GM23338 (cell line): ENCODE data around the gene UNC5C. TPM values are rescaled to one million over a fixed set of nuclear protein-coding genes. Genes with fewer than 3 reads are reported as not detected.

Experiments
- ATAC-seq: fragments of 200-7000 bp; cut with Tn5 transposase; 3 replicates; pipeline ENCODE4 v1.9.1; 2020
- DNase-seq: peaks from one replicate; pipeline ENCODE4 v3.0.0-alpha.2; 2015; ENCODE audit warnings: low spot score
- H2AFZ ChIP-seq: fragments of 200-600 bp; sonication (generic); 2 replicates; pipeline ENCODE4 v1.8.0; 2016; ENCODE audit warnings: antibody characterized with exemption, mild to moderate bottlenecking, moderate library complexity
- H3F3A ChIP-seq: fragments of 200-600 bp; sonication (generic); replicated peaks from 2 replicates; pipeline ENCODE4 v1.8.0; 2017; ENCODE audit warnings: antibody characterized with exemption, mixed run types, low read depth
- H3K27ac ChIP-seq: fragments of 200-600 bp; sonication (generic); 2 replicates; pipeline ENCODE4 v1.6.1; 2016; ENCODE audit warnings: low read depth
- H3K27me3 ChIP-seq: fragments of 200-600 bp; sonication (generic); 2 replicates; pipeline ENCODE4 v1.8.0; 2016; ENCODE audit warnings: mild to moderate bottlenecking, mixed run types, moderate library complexity; ENCODE audit not compliant: insufficient read depth
- H3K36me3 ChIP-seq: fragments of 200-600 bp; sonication (generic); 2 replicates; pipeline ENCODE4 v1.8.0; 2016; ENCODE audit warnings: mild to moderate bottlenecking; ENCODE audit not compliant: insufficient read depth
- H3K4me1 ChIP-seq: fragments of 200-600 bp; sonication (generic); 2 replicates; pipeline ENCODE4 v1.8.0; 2016; ENCODE audit warnings: mild to moderate bottlenecking, moderate library complexity; ENCODE audit not compliant: insufficient read depth
- H3K4me2 ChIP-seq: fragments of 200-600 bp; sonication (generic); 2 replicates; pipeline ENCODE4 v1.7.1; 2017; ENCODE audit warnings: mixed run types
- H3K4me3 ChIP-seq: fragments of 200-600 bp; sonication (generic); 2 replicates; pipeline ENCODE4 v1.6.1; 2016; ENCODE audit warnings: mixed run types
- H3K79me2 ChIP-seq: fragments of 200-600 bp; sonication (generic); replicated peaks from 2 replicates; pipeline ENCODE4 v1.8.0; 2017; ENCODE audit warnings: mild to moderate bottlenecking; ENCODE audit not compliant: insufficient read depth
- H3K9me2 ChIP-seq: fragments of 200-600 bp; sonication (generic); 2 replicates; pipeline ENCODE4 v1.8.0; 2017; ENCODE audit not compliant: insufficient read depth
- H4K20me1 ChIP-seq: fragments of 200-600 bp; sonication (generic); replicated peaks from 2 replicates; pipeline ENCODE4 v1.8.0; 2017; ENCODE audit warnings: mild to moderate bottlenecking; ENCODE audit not compliant: insufficient read depth
- H3K27ac Mint-ChIP-seq: 2 replicates; pipeline ENCODE4 v1.8.0; 2020; ENCODE audit warnings: inconsistent platforms, mild to moderate bottlenecking, moderate library complexity, mixed read lengths
- H3K27me3 Mint-ChIP-seq: 3 replicates; pipeline ENCODE4 v1.8.0; 2022; ENCODE audit warnings: low read depth, mild to moderate bottlenecking, moderate library complexity, mixed read lengths, inconsistent platforms; ENCODE audit not compliant: insufficient read depth, poor library complexity
- H3K36me3 Mint-ChIP-seq: 3 replicates; pipeline ENCODE4 v1.8.0; 2021; ENCODE audit warnings: low read depth, mild to moderate bottlenecking, inconsistent platforms, moderate library complexity, mixed read lengths
- H3K4me1 Mint-ChIP-seq: 3 replicates; pipeline ENCODE4 v1.8.0; 2020; ENCODE audit warnings: mild to moderate bottlenecking, inconsistent platforms, mixed read lengths
- H3K4me3 Mint-ChIP-seq: 3 replicates; pipeline ENCODE4 v1.8.0; 2021; ENCODE audit warnings: moderate library complexity, mild to moderate bottlenecking, inconsistent platforms, mixed read lengths
- H3K9me3 Mint-ChIP-seq: 3 replicates; pipeline ENCODE4 v1.8.0; 2020; ENCODE audit warnings: moderate library complexity, mild to moderate bottlenecking, inconsistent platforms, mixed read lengths
- CREB1 ChIP-seq: fragments of 250-450 bp; sonication (Bioruptor Pico); IDR thresholded peaks from 2 replicates; pipeline ENCODE4 v1.5.0; 2020; ENCODE audit warnings: low read depth, mild to moderate bottlenecking, moderate library complexity
- CTCF ChIP-seq, 2 experiments: fragments of 200-600 bp in 1 of 2; sonication (generic) in 1 of 2; conservative IDR thresholded peaks; 2 replicates each; pipeline versions ENCODE4 v1.5.1 to v1.6.1; 2016 to 2017; ENCODE audit warnings: antibody characterized with exemption in 2 of 2, low read depth in 2 of 2, mild to moderate bottlenecking in 2 of 2, moderate library complexity in 1 of 2
- ETS1 ChIP-seq: IDR thresholded peaks from 2 replicates; pipeline ENCODE4 v1.6.1; 2016; ENCODE audit warnings: antibody characterized with exemption
- EZH2 ChIP-seq: fragments of 200-600 bp; sonication (generic); IDR thresholded peaks from one replicate; pipeline ENCODE4 v1.8.0; 2017; ENCODE audit warnings: antibody characterized with exemption, mild to moderate bottlenecking, low read depth; ENCODE audit not compliant: unreplicated experiment
- EZH2phosphoT487 ChIP-seq: fragments of 200-600 bp; sonication (generic); IDR thresholded peaks from one replicate; pipeline ENCODE4 v1.8.1; 2018; ENCODE audit warnings: antibody characterized with exemption; ENCODE audit not compliant: unreplicated experiment
- JUNB ChIP-seq: IDR thresholded peaks from one replicate; pipeline ENCODE4 v1.6.1; 2016; ENCODE audit warnings: antibody characterized with exemption; ENCODE audit not compliant: unreplicated experiment
- NANOG ChIP-seq: IDR thresholded peaks from 2 replicates; pipeline ENCODE4 v1.6.1; 2016; ENCODE audit warnings: antibody characterized with exemption, borderline replicate concordance
- POLR2AphosphoS5 ChIP-seq: IDR thresholded peaks from 2 replicates; pipeline ENCODE4 v1.6.1; 2016; ENCODE audit warnings: antibody characterized with exemption, low read depth
- STAT1 ChIP-seq: IDR thresholded peaks from one replicate; pipeline ENCODE4 v1.6.1; 2016; ENCODE audit warnings: antibody characterized with exemption; ENCODE audit not compliant: unreplicated experiment
- ZNF114 ChIP-seq: fragments of 250-450 bp; sonication (Bioruptor Pico); IDR thresholded peaks from 2 replicates; pipeline ENCODE4 v1.5.0; 2020; ENCODE audit warnings: mild to moderate bottlenecking, moderate library complexity
- ZNF331 ChIP-seq: fragments of 250-450 bp; sonication (Bioruptor Pico); IDR thresholded peaks from 2 replicates; pipeline ENCODE4 v1.5.0; 2020; ENCODE audit warnings: low read depth, mild to moderate bottlenecking, moderate library complexity
- ZNF462 ChIP-seq: fragments of 250-450 bp; sonication (Bioruptor Pico); IDR thresholded peaks from 2 replicates; pipeline ENCODE4 v1.5.0; 2020; ENCODE audit warnings: mild to moderate bottlenecking, moderate library complexity
- polyA plus RNA-seq: library from polyadenylated mRNA; unstranded; fragments of >200 nt; fragmentation: Nextera tagmentation; extraction: Ambion mirVana; gene quantifications from 2 replicates; pipeline ENCODE4 v1.2.1, GENCODE V29; 2016
- total RNA-seq: library from RNA; depleted of rRNA; stranded (reverse); fragments of >200 nt; shearing (Covaris generic); gene quantifications from 2 replicates; pipeline ENCODE4 v1.2.3, GENCODE V29; 2014
- TF ChIP-seq, protein P1 (sequence below): IDR thresholded peaks from one replicate; pipeline ENCODE4 v1.6.1; 2018; ENCODE audit warnings: antibody characterized with exemption; ENCODE audit not compliant: unreplicated experiment

Gene UNC5C
- total and polyA plus RNA-seq, 2 experiments from 2014 or later, result 0.08 to 0.21 TPM

DNA sequence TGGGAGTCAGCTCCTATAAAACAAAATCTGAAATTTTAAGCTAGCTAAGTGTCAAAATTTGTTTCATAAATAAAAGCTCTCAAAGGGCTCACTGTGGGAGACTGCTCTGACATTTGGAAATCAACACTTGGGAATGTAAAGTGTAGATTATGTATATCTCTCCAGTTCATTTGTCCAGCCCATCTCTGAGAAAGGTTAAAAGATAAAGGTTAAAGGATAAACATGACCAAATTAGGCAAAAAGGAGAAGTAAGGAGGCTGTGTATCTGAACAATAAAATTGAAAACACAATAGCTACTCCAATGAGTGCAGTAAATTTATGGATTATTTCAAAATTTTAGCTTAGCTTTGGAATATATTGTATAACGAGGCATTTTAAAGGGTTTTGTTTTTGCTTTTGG is 304.9 kb downstream of the UNC5C start:
- 0 out of 2 replicates have a peak, but pooled peaks cover 6% of the 10 kb centered on the region for H3K4me1 ChIP-seq

More for the DNA sequence above, 304.9 kb downstream of the UNC5C start:
- Histone ChIP-seq H3K4me2 (no peak overlapping the region), H3K27ac (no peak overlapping the region), H3K9me2 (0 out of 2 replicates have a peak, but pooled peaks cover under 1% of the 10 kb centered on the region), H3F3A (no peaks in the 10 kb centered on the region), H3K79me2 (no peaks in the 10 kb centered on the region), H3K36me3 (no peaks in the 10 kb centered on the region), H3K27me3 (no peaks in the 10 kb centered on the region), H3K4me3 (no peak overlapping the region), H2AFZ (no peak overlapping the region), H4K20me1 (no peaks in the 10 kb centered on the region)
- Mint-ChIP-seq H3K27me3 (no peaks in the 10 kb centered on the region), H3K9me3 (no peaks in the 10 kb centered on the region), H3K4me1 (peaks cover 13% of the 10 kb centered on the region), H3K27ac (no peak overlapping the region; the same call in 1 of the 2 replicates), H3K4me3 (no peak overlapping the region), H3K36me3 (no peaks in the 10 kb centered on the region)
- DNase-seq, result no peak
- no peak for ATAC-seq
- TF ChIP-seq CREB1 (CRISPR knock-in tag), result no peak
- TF ChIP-seq CTCF (conservative IDR thresholded peaks at IDR 0.05; ENCODE audit: low read depth in 2 of 2), result no peak
- no peak for TF ChIP-seq EZH2phosphoT487
- no peak for TF ChIP-seq NANOG
- TF ChIP-seq STAT1, result no peak
- no peak for TF ChIP-seq EZH2
- TF ChIP-seq ZNF462 (CRISPR knock-in tag), result no peak
- TF ChIP-seq, protein P1, sequence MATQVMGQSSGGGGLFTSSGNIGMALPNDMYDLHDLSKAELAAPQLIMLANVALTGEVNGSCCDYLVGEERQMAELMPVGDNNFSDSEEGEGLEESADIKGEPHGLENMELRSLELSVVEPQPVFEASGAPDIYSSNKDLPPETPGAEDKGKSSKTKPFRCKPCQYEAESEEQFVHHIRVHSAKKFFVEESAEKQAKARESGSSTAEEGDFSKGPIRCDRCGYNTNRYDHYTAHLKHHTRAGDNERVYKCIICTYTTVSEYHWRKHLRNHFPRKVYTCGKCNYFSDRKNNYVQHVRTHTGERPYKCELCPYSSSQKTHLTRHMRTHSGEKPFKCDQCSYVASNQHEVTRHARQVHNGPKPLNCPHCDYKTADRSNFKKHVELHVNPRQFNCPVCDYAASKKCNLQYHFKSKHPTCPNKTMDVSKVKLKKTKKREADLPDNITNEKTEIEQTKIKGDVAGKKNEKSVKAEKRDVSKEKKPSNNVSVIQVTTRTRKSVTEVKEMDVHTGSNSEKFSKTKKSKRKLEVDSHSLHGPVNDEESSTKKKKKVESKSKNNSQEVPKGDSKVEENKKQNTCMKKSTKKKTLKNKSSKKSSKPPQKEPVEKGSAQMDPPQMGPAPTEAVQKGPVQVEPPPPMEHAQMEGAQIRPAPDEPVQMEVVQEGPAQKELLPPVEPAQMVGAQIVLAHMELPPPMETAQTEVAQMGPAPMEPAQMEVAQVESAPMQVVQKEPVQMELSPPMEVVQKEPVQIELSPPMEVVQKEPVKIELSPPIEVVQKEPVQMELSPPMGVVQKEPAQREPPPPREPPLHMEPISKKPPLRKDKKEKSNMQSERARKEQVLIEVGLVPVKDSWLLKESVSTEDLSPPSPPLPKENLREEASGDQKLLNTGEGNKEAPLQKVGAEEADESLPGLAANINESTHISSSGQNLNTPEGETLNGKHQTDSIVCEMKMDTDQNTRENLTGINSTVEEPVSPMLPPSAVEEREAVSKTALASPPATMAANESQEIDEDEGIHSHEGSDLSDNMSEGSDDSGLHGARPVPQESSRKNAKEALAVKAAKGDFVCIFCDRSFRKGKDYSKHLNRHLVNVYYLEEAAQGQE, result no peak
- TF ChIP-seq ZNF114 (CRISPR knock-in tag), result no peak
- no peak for TF ChIP-seq JUNB
- TF ChIP-seq ZNF331 (CRISPR knock-in tag), result no peak
- no peak for TF ChIP-seq ETS1
- TF ChIP-seq POLR2AphosphoS5, result no peak
